SIG-M5 treated with dmso at 0.1 percent for 504 hours (cell line): ENCODE results near the gene PIGZ.
A peak's percentile ranks its signal among the peaks of the same experiment; 100 is the strongest.

Experiments
- DNase-seq: peaks from one replicate; lab custom pipeline; 2025; ENCODE audit not compliant: unreplicated experiment; lab: John Stamatoyannopoulos, UW

Gene PIGZ

DNA sequence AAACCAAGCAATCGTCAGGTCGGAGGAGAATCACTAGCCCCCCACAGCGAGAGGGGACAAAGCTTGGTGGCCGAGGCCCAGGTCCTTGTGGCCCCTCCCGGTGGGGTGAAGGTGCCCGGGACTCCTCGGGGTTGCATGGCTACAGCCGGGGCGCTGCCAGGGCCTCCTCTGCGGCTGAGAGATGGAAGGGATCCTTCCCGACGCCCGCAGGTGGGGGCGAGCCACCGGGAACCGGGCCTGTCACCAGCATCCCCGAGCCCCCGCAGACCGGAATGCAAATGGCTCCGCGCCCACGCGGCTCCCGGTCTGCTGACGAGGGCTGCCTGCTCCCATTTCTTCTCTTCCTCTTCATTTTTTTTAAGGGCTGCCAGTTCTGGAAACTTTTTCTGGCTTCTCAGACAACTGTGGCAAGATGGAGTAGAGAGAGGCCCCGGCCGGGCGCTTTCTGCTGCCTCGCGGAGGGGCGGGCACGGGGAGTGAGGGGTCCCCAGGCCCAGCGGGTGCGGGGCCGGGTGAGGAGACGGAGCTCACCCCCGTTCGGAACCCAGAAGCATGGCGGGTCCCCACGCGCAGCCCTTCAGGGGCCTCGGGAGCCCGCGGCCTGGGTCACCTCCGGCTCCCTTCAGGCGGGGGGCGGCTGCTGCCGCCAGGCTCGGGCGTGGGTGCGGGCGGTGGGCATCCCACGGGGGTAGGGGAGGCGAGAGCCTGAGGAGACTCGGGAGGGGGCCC lies 33.5 kb upstream of the PIGZ start:
- no peak for DNase-seq

DNA sequence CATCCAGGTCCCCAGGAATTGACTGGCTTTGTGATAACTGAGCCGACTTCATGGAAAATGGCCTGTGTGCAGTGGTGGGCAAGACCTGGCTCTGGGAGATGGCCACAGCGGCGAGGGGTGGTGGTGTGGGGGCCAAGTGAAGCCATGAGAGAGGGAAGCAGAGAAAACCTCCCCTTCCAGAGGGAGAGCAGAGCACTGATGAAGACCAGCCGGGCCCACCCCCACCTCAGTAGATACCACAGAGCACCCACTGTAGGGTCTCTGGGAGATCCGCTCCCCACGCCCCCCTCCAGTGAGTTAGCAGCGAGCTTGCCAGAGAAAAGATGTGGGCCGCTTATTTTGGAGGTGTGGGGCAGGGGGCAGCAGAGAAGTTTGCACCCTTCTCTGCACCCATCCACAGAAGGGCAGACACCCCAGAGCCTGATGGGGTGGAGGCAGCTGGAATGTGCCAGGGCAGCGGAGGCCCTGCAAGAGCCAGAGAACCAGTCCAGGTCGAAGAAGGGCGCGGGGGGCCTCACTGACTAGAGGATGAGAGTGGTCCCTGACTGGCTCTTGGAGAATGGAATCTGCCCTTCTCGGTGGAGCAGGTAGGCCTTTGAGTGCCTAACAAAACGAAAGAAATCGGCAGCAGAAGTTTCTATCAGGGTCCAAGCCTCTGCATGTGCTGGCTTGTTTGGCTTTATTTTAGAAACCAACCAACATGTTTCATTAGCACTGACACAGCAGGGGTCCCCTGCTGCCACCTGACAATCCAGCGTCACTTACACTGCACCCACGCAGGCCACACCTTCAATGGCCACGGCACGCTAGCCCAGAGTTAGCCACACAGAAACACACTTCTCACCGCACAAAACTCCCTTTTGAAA lies 32.7 kb upstream of the PIGZ start:
- DNase-seq, result no peak

DNA sequence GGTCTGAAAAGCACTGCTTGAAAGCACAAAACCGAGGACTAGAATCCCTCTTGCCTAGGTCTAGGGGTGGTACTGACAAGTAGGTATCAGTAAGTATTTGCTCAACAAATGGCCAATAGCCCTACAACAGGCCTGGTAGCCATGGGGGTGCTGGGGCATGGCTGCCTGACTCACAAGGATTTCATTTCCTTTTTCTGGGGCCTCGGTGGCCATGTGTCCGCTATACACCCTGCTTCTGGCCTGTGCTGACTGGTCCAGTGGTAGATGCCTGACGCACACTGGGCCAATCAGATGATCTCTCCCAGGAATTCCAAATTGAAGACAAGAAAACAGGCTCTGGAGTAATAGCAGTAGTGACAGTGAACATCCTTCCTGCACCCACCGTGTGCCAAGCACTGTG lies 31.6 kb upstream of the PIGZ start:
- peak; percentile 37 for DNase-seq

DNA sequence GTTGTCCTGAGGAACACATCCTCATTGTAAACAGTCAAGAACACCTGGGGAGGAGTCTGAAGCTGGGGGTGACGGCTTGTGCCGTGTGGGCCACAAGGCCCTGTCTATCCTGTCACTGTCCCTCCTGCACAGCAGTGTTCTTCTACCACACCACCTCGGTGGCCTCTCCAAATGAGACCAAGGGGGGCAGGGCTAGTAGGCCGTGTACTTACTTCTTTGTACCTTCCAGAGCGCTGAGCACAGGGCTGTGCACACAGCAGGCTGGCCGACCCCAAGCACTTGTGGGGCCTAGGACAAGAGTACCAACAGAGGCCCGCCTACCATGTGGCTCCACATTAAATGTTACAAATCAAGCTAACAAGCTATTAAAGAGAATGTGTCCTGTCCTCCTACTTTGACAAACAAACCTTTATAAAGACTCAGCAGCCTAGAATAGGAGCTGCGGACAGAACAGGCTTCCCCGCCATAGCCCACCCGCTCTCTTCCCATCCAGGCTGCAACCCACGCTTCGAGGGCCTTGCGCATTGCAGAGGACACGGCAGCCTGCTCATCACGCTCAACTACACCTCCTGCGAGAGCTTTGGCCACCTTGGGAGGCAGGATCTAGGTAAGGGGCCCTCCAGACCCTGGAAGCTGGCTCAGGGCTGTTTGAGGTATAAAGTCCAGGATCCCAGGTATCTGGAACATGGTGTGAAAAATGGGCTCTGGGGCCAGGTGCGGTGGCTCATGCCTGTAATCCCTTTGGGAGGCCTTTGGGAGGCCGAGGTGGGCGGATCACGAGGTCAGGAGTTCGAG lies 30.5 kb upstream of the PIGZ start:
- no peak for DNase-seq

DNA sequence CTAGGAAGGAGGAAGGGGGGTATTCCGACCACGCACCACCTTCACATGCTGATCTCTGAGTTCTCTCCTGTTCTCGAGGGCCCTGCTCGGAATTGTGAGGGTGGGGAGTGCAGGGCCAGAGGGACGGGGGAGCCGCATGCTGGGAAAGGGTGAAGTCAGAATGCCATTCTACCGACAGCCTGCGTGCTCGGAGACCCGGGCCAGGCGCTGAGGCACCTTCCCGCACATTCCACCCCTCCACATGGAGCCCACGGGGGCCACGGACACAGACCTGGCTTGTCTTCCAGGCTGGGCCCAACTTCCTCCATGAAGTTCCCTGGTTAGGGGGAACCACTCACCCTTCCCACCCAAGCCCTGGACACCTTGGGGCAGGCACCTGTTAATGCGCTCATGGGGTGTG lies 28.7 kb upstream of the PIGZ start:
- no peak for DNase-seq

DNA sequence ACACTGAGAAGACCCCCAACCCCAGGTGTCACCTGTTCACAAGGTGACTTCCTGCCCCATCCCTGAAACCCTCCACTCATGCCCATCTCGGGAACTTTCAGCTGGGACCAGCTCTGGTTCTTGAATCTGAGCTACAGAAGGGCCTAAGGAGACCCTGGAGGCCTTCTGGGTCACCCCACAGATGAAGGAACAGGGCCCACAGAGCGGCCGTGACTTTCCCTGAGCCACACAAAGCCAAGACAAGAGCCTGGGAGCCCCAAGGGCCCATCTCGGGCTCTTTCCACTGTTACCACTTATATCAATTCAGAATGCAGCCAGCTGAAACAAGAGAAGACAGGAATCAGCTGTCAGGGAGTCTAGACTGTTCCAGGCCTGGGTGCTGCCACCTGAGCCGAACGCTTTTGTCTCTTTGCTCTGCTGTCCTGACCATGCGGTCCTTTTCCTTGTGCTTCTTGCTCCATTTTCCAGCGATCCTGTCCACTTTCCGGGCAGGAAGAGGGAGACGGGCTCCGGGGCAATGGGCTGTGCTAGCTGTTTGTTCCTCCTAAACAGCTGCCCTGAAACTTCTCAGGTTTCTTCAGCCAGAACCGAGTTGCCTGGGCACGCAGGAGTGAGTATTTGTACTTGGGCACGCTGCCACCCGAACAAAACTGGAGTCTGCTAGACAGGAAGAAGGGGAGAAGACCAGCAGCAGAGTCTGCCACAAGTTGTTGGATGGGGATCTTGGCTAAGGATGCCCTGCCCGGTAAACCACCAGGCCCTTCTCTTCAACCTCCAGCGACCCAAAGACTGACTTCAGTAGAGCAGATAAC lies 28.0 kb upstream of the PIGZ start:
- DNase-seq, result no peak

DNA sequence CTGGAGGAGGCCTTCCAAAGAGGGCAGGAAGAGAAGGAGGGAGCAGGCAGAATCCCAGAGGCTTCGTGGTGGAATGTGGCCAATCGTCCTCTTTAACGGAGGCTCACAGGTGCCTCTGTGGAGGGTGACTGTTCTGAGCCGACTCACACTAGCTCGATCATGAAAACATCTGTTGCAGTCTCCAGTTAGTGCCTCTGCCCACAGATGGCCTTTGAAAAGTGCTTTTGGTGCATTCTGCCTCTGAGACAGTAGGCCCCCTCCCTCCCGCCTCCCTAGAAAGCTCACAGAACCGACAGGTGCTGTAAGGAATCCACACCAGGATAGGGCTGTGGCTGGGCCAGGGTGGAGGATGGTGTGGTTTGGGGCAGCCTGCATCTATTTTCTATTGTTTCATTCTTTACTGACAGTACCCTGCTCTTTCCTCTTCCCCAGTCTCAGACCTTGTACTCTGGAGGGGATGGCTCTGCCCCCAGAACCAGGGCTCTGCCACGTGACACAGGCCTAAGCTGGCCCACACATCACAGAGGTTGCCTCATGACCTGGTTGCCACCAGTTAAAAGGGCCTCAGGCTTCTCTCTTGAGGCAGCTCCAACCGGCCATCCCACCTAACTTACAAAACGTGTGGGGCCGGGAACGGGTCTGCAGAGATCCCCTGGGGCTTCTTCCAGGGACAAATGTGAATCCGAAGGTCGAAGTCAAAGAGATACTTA lies 27.2 kb upstream of the PIGZ start:
- no peak for DNase-seq

DNA sequence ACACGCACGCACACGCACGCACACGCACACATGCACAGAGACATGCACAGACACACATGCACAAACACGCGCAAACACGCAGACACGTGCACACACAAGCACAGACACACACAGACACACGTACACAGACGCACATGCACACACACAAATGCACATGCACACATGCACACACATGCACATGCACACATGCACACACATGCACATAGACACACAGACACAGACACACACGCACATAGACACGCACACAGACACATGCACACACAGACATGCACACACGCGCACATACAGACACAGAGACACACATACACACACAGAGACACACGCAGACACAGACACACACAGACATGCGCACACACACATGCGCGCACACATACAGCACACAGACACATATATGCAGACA lies 26.4 kb upstream of the PIGZ start:
- DNase-seq, result no peak

DNA sequence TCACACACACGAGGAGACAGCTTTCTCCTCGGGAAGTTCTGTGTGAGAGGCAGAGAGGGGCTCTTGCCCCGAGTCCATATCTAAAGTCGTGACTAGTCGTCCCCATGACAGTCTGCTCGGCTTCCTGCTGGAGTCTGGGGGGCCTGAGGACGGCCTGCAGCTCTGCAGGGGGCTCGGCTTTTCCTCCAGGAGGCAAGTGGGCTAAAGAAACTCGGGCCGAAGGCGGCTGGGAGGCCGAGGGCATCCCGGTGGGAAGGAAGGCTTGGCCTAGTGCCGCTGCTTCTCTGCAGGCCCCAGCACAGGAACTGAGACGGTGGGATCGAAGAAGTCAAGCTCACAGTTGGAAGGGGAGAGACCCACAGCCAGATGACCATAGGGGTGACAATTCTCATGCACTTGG lies 25.4 kb upstream of the PIGZ start:
- DNase-seq, result no peak

DNA sequence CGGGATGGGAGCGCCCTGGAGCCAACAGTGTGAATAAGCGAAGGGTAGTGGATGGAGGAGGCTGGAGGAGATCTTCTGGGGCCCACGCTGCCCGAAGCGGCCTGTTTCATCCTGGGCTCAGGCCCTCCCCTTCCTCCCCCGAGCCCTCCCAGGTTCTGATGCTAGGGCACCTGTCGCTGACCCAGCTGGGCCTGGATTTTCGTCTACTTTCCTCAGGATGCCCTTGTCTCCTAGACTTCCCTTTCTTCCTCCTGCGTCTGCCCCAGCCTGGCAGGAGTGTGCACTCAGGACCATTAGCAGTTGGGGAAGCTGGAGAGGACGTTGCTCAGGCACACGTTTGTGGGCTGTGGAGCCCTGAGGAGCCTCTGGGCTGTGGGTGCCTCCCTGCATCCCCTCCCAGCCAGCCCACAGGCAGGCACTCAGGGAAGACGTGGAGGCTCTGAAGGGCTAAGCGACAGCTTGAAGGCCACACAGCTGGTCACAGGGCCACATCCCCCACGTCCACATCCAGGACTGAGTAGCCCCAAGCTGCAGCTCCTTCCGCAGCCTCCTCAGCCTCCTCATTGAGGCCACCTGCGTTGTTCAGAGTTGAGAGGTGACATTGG lies 23.9 kb upstream of the PIGZ start:
- DNase-seq, result no peak

DNA sequence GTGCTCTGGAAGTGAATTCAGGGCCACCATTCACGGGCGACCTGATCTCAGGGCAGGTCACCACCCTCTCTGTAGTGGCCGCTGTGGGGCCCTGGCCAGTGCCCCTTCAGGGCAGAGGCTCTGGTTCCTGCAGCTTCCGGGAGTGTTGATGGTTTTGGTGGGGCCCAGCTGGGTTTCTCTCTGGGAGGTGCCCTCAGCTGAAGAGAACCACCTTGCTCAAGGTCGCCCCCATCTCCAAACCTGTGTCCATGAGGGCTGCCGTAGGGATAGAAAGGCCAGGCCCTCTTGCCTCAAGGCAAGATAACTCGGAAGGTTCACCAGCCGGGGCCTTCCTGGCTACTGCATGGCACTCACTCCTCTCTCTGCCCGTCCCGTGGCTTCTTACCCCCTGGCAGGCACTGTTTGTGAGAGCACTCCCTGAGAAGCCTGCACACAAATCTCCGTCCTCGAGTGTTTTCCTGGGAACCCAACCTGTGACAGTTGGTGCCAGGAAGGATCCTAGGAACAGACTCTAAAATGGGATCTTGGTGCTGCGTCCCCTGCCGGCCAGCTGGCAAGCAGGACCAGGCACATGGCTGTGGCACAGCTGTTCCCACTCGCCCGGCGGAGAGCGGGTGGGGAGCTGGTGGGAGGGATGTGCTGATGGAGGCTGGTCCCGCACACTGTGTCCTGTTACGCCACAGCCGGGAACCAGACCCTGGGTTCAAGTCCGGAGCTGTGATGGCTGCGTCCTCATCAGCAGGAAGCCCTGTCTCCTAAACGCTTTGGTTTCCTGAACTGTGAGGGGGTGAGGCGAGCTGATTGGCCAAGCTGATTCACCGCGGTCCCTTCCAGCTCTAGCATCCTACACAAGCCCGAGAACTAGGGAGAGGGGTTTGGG lies 23.2 kb upstream of the PIGZ start:
- DNase-seq, result no peak

DNA sequence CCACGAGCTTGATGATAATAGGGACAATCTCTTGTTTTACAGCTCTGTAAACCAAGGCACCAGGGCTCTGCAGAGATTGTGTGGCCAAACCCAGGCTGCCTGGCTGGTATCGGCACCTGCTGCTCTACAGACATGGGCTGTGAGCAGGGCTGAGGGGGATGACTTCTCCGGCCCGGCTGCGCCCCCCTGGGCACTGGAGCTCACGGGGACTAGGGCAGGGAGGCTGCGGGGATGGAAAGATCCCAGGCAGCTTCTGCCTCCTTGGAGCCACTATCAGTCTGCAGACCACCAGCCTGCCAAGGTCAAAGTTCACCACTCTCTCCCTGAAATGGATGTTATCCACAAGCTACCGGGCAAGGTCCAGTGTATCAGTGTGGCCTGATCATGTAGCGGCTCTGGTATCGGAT lies 22.0 kb upstream of the PIGZ start:
- DNase-seq, result no peak

DNA sequence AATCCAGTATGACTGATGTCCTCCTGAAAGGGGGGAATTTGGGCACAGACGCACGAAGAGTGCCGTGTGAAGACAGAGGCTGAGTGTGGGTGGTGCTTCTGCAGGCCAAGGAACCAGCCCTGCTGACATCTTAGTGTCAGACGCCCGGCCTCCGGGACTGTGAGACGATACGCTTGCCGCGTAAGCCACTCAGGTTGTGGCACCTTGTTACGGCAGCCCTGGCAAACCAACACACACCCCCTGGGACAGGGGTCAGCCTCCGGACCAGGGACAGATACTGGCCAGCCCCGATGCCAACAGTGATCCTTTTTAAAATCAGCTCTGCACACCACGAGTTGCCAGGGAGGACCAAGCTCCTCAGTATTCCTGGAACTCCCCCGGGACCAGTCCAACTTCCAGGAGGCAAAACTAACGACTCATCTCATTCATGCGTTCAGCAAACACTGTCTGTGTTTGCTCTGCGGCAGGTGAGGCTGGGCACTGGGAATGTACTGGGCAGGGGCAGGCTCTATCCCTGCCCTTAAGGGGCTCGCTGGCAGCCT lies 21.2 kb upstream of the PIGZ start:
- DNase-seq, result no peak

DNA sequence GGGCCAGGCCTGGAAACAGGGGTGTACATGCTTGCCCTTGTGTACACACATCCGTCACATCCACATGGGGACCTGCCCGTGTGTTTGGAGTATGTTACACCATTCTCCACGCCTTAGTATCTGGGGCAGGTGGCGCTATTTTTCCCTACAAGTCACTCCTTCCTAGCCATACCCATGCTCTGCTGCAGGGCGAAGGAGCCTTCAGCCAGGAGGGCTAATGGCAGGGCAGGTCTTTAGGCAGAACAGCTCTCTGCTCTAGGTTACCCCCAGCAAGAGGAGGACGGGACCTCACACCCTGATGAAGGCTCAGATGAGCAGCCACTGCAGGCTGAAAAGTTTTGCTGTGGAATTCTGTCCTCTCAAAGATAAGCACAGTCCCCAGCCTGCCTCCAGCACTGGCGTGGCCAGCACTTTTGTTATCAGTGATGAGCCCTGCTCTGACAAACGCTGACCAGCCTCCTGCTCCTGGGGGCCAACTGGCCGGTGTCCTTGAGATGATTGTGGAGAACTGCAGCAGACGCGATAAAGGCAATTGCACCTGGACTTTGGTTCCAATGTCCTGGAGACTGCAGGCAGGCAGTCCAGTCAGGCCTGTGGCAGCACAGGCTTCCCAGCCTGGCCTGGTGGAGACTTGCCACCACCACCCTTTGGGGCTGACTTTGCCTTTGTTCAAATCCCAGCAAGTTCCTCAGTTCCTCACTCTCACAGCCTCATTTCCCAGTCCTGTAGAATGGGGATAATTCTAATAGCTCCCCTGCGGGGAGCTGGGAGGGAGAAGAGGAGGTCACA lies 19.8 kb upstream of the PIGZ start:
- DNase-seq, result no peak

DNA sequence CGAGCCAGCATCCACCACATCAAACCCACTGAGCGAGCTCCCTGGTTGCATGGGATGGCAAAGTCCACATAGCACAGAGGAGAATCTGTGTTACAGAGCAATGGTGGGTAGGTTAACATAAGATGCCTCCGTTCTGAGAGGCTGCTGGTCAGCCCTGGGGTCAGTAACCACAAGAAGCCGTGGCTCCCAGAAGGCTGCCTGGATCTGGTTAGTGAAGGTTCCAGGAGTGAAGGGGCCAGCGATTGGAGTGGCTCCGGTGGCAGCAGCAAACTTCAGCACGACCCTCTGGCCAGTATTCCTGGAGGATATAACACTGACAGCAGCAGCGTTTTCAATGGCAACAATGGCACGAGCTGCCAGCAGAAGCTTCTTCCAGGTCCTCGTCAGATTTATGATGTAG lies 18.4 kb upstream of the PIGZ start:
- no peak for DNase-seq

DNA sequence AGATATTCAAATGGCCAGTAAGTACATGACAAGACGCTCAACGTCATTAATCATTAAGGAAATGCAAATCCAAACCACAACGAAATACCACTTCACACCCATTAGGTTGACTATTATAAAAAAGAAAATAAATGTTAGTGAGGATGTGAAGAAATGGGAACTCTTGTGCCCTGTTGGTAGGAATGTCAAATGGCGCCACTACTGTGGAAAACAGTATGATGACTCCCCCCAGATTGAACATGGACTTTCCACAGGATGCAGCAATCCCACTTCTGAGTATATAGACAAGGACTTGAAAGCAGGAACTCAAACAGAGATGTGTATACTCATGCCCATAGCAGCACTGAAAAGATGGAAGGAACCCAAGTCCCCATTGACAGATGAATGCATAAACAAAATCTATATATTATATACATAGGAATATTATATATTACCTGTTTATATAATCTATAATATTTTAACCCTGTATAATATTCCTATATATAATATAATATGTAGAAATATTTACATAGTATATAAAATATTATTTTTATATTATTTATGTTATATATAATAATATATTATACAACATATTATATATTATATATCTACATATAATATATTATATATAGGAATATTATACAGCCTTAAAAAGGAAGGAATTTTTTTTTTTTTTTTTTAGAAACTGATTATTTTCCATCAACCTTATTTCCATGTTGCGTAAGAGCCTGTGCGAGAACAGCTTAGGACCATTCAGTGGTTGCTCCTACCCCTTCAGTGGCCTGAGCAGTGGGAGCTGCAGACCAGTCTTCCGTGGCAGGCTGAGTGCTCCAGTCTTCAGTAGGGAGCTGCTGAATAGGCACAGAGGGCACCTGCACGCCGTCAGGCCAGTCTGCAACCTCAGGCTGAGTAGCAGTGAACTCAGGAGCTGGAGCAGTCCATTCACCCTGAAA lies 17.6 kb upstream of the PIGZ start:
- DNase-seq, result no peak

DNA sequence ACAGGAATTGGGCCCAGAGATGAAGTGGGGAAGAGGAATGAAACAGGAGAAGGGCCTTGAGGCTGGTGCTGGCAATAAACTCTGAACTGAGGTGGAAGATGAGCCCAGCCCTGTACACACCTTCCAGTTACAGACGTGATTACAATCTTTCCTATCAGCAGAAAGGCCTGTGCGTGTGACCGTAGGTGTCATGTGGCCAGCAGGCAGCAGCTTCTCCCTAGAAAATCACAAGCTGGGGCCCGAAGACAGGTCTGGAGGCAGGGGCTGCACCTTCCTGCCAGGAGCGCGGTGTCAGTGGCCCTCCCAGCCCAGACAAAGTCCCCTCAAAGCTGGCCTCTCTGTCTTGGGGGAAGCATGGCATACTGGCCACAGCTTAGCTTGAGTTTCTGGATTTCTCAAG lies 16.7 kb upstream of the PIGZ start:
- DNase-seq, result no peak
